Osteoblast (primary cell): ENCODE data around the gene PTPRT. TPM values are rescaled to one million over a fixed set of nuclear protein-coding genes. Genes with fewer than 3 reads are reported as not detected.

Experiments used
- DNase-seq: peaks from one replicate; pipeline ENCODE4 v3.0.0; 2011; ENCODE audit warnings: low spot score, mixed read lengths; ENCODE audit not compliant: insufficient read length; ENCODE audit errors: missing footprints
- H2AFZ ChIP-seq: 2 replicates; pipeline ENCODE4 v1.6.0; 2011; ENCODE audit warnings: mild to moderate bottlenecking, low read length
- H3K27ac ChIP-seq: 2 replicates; pipeline ENCODE4 v1.5.1; 2011; ENCODE audit warnings: mild to moderate bottlenecking, low read depth, low read length, moderate library complexity
- H3K27me3 ChIP-seq: 2 replicates; pipeline ENCODE4 v1.6.0; 2012; ENCODE audit warnings: mild to moderate bottlenecking, control low read depth, inconsistent platforms, low read length, moderate library complexity; ENCODE audit not compliant: insufficient read depth
- H3K36me3 ChIP-seq: 2 replicates; pipeline ENCODE4 v1.5.1; 2011; ENCODE audit warnings: mild to moderate bottlenecking, low read length, control low read depth, moderate library complexity; ENCODE audit not compliant: insufficient read depth
- H3K4me1 ChIP-seq: 2 replicates; pipeline ENCODE4 v1.5.1; 2011; ENCODE audit warnings: mild to moderate bottlenecking, low read length, control low read depth, moderate library complexity; ENCODE audit not compliant: insufficient read depth
- H3K4me2 ChIP-seq: 2 replicates; pipeline ENCODE4 v1.6.0; 2011; ENCODE audit warnings: mild to moderate bottlenecking, low read length; ENCODE audit not compliant: insufficient read depth
- H3K4me3 ChIP-seq: fragments of 200-600 bp; sonication (generic); 3 replicates; pipeline ENCODE4 v1.5.1; 2012; ENCODE audit warnings: mild to moderate bottlenecking, low read length, inconsistent platforms; ENCODE audit not compliant: insufficient read depth
- H3K79me2 ChIP-seq: 2 replicates; pipeline ENCODE4 v1.6.0; 2012; ENCODE audit warnings: mild to moderate bottlenecking, low read length, control low read depth, inconsistent platforms; ENCODE audit not compliant: insufficient read depth
- H3K9me3 ChIP-seq: 2 replicates; pipeline ENCODE4 v1.5.1; 2011; ENCODE audit warnings: low read depth, low read length, control low read depth
- H4K20me1 ChIP-seq: 2 replicates; pipeline ENCODE4 v1.6.0; 2012; ENCODE audit warnings: mild to moderate bottlenecking, low read length, control low read depth; ENCODE audit not compliant: insufficient read depth
- total RNA-seq: library from RNA; depleted of rRNA; stranded (reverse); fragments of >200 nt; gene quantifications from 2 replicates; pipeline ENCODE4 v1.2.3, GENCODE V29; 2012
- TF ChIP-seq, protein P1 (sequence below): IDR thresholded peaks from 2 replicates; pipeline ENCODE4 v1.5.1; 2011; ENCODE audit warnings: mild to moderate bottlenecking, low read depth, low read length, moderate library complexity; ENCODE audit errors: extremely low read depth

Gene PTPRT
- total RNA-seq, 1 donor, result not detected

DNA sequence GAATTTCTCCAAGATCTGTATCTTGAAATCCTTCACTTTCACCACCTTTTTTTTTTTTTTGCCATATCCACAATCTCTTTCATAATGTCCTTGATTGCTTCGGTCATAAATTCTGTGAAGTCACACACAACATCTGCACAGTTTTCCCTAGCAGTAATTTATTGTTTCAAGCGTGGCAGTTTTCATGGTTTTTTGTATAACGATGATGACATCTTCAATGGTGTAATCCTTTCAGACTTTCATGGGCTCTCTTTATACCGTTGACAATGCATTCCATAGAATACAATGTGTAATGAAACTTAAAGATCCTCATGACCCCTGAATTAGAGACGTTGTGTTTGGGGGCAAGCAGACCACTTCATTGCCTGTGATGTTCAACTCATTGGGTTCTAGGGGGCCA, 693.1 kb downstream of the PTPRT start:
- Histone ChIP-seq H3K9me3 (no peaks in the 10 kb centered on the region), H3K4me1 (no peaks in the 10 kb centered on the region), H3K36me3 (no peaks in the 10 kb centered on the region), H4K20me1 (no peaks in the 10 kb centered on the region), H3K4me3 (no peak overlapping the region), H3K27me3 (no peaks in the 10 kb centered on the region), H3K79me2 (no peaks in the 10 kb centered on the region), H2AFZ (no peak overlapping the region), H3K27ac (no peak overlapping the region), H3K4me2 (no peak overlapping the region)
- no peak for DNase-seq
- TF ChIP-seq, protein P1, sequence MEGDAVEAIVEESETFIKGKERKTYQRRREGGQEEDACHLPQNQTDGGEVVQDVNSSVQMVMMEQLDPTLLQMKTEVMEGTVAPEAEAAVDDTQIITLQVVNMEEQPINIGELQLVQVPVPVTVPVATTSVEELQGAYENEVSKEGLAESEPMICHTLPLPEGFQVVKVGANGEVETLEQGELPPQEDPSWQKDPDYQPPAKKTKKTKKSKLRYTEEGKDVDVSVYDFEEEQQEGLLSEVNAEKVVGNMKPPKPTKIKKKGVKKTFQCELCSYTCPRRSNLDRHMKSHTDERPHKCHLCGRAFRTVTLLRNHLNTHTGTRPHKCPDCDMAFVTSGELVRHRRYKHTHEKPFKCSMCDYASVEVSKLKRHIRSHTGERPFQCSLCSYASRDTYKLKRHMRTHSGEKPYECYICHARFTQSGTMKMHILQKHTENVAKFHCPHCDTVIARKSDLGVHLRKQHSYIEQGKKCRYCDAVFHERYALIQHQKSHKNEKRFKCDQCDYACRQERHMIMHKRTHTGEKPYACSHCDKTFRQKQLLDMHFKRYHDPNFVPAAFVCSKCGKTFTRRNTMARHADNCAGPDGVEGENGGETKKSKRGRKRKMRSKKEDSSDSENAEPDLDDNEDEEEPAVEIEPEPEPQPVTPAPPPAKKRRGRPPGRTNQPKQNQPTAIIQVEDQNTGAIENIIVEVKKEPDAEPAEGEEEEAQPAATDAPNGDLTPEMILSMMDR, result no peak

DNA sequence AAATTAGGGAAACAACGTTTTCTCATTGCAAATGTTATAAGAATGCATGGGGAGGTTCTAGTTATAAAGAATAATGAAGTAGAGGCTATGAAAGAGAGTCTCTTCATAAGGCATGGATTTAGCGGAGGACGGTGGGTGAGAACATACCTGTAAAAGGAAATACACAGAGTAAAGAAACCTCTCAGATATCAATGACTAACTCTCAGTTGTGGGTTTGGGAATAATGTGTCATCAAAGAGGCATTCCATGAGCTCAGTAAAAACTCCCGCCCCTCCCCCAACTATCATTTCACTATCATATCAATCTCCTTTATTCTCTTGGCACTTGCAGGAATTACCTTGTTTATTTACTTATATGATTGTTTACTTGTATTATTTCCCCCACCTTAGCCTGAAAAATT, 695.4 kb downstream of the PTPRT start:
- no peak for DNase-seq
- no peaks in the 10 kb centered on the region for H4K20me1 ChIP-seq
- H3K9me3 ChIP-seq, result no peaks in the 10 kb centered on the region
- no peaks in the 10 kb centered on the region for H3K36me3 ChIP-seq
- no peaks in the 10 kb centered on the region for H3K79me2 ChIP-seq
- H3K27me3 ChIP-seq, result no peaks in the 10 kb centered on the region
- H3K4me1 ChIP-seq, result no peaks in the 10 kb centered on the region
- TF ChIP-seq, protein P1, result no peak
- no peak overlapping the region for H3K27ac ChIP-seq
- H3K4me2 ChIP-seq, result no peak overlapping the region
- H3K4me3 ChIP-seq, result no peak overlapping the region
- H2AFZ ChIP-seq, result no peak overlapping the region

DNA sequence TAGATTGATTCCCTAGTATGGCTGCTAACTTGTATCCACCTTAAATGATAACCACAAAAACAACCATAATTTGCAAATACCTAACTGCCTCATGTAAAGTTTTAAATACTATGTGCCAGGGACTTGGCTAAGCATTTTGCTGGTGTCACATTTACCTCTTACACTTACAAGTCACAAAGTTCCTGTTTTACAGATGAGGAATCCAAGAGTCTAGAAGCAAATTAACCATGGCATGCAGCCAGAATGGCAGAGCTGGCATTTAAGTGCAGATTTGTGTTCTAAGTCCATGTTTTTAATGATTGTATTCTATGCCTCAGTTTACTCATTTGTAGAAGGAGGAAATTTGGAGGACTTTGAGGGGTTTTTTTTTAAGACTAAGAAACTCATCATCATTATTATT, 696.7 kb downstream of the PTPRT start:
- Histone ChIP-seq H3K9me3 (no peaks in the 10 kb centered on the region), H3K27ac (no peak overlapping the region), H4K20me1 (no peaks in the 10 kb centered on the region), H3K4me2 (no peak overlapping the region), H3K4me1 (no peaks in the 10 kb centered on the region), H3K79me2 (no peaks in the 10 kb centered on the region), H3K27me3 (no peaks in the 10 kb centered on the region), H3K36me3 (no peaks in the 10 kb centered on the region), H2AFZ (no peak overlapping the region), H3K4me3 (no peak overlapping the region)
- DNase-seq, result no peak
- TF ChIP-seq, protein P1, result no peak

DNA sequence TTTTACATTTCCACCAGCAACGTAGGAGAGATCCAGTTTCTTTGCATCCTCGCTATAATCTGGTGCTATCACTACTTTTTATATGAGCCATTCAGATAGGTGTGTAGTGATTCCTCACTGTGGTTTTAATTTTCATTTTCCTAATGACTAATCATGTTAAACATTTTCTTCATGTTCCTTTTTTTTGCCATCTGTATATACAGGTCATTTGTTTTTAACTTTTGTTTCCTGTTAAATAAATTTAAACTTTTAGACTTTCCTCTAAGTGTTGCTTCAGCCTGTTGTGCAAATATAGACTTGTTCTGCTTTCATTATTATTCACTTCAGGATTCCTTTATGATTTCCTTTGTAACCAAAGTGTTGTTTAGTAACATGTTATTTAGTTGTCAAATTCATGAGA, 697.4 kb downstream of the PTPRT start:
- Histone ChIP-seq H3K4me3 (no peak overlapping the region), H2AFZ (no peak overlapping the region), H3K4me2 (no peak overlapping the region), H3K79me2 (no peaks in the 10 kb centered on the region), H3K36me3 (no peaks in the 10 kb centered on the region), H3K27ac (no peak overlapping the region), H3K9me3 (no peaks in the 10 kb centered on the region), H3K4me1 (no peaks in the 10 kb centered on the region), H3K27me3 (no peaks in the 10 kb centered on the region), H4K20me1 (no peaks in the 10 kb centered on the region)
- no peak for DNase-seq
- TF ChIP-seq, protein P1, result no peak
